Stimulated activated CD8-positive, alpha-beta memory T cell treated with anti-CD3 and anti-CD28 coated beads, Interleukin-12 subunit alpha, Interleukin-12 subunit beta, amount 100 ng/mL, for 1 hour (primary cell): ENCODE results near the gene ZNF287.

ENCODE experiments used
- DNase-seq: peaks from one replicate; pipeline ENCODE4 v3.0.0-alpha.2; 2020; ENCODE audit warnings: low read depth

The ZNF287 gene

DNA sequence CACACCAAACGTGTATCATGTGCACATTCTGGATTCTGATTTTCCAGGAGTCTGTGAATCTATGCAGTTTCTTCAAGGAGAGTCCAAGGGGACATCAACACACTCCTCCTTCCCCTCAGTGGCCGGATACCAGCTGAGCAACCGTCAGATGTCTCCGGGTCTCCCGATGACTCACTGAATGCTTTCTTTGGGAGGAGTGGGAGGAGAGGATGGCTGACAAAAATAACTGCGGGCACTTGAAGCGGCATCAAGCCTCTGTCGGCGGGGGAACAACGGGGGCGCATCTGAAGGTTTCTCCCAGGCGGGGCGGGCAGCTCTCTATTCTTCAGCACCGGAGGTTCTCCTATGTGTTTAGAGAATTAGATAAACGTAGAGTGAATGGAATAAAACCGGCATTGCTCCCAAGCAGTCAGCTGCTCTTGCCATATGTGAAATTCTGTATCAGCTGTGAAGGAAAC is 52.4 kb downstream of the ZNF287 start:
- no peak for DNase-seq

DNA sequence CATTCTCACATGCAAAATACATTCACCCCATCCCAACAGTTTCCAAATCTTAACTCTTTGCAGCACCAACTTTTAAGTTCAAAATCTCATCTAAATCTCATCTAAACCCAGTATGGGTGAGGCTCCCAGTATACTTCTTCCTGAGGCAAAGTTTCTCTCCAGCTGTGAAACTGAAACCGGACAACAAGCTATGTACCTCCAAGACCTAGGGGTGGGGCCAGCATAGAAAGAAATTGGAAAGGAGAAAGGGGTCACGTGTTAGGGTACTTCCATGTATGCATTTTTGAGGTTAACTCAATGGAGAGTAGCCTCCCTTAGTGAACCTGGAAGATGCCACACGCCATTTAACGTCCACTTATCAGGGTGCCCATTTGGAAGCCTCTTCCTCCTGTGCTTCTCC is 53.1 kb downstream of the ZNF287 start:
- no peak for DNase-seq

DNA sequence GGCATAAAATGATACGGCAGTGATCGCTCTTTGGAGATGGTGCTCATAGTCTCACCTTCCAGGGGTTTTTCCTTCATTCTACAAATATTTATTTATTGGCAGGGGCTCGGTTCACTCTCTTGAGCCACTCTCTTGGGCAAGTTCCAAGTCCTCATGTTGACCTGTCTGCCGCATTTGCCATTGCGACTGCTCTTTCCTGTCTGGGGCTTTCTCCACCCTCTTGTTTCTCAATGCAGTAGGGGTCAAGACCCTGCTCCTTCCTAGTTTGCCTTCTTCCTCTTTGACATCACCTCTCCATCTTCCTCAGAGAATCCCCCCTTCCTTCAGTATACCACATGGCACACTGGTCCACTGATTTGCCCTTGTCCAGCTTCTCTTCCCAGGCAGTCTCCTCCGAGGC is 55.1 kb downstream of the ZNF287 start:
- DNase-seq, result no peak

DNA sequence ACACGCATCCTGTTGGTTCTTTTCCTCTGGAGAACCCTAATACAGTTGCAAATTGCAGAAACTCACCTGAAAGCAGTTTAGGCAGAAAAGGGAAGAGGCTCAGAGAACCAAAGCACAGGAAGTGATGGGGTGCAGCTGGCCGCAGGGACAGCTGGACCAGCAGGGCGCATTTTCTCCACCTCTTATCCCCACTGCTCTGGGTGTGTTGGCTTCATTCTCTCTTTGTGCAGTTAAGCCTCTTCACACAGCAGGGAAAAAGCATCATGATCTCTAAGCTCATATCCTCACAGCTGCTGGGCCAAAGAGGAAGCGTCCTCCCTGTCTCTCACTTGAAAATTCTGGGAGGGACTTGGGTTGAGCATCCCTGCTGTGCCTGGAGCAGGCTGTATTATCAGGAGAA is 57.0 kb downstream of the ZNF287 start:
- DNase-seq, result no peak

DNA sequence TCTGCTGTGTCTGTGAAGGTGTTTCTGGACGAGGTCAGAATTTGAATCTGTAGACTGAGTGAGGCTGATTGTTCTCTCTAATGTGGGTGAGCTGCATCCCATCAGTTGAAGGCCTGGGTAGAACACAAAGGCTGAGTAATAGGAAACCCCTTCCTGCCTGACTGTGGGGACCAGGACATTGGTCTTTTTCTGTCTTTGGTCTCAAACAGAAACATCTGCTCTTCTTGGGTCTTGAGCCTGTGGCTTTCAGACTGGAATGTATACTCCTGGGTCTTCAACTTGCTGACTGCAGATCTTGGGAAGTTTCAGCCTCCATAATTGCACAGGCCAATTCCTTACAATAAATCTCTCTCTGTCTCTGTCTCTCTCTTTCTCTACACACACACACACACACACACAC is 57.4 kb downstream of the ZNF287 start:
- DNase-seq, result no peak

DNA sequence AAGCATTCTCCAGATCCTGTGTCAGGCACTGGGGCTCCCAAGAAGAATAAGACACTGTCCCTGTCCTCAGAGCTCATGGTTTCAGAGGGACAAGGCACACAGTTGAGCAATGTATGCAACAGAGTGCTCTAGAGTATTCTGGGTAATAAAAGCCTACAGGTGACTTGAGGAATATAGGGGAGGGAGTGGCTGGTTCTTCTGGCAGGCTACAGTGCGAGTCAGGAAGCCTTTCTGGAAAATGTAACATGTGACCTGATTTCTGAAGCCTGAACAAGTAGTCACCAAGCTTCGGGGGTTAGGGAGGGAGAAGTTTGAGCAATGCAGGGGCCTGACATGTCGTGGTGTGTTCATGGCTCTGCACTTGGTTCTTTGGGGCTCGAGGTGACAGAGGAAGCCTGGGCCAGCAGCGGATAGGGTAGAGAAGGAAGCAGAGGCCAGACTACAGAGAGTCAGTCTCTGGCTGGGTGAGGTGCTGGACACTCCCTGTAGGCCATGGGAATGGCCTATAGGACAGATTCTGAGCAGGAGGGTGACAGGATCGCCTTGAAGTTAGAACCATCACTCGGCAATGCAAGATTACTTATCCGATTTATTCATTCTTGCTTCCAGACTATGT is 61.0 kb downstream of the ZNF287 start:
- DNase-seq, result no peak

DNA sequence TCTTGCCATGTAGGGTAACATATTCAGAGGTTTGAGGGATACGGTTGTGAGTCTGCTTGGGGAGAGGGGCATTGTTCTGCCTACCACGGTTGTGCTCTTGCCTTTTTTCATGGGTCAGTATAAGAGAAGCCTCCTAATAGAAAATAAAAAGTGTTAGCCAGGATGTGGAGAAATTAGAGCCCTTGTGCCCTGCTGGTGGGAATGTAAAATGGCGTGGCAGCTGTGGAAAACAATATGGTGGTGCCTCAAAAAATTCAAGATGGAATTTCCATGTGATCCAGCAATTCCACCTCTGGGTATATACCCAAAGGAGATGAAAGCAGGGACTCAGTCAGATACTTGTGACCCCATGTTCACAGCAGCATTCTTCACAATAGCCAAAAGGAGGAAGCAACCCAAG is 62.8 kb downstream of the ZNF287 start:
- no peak for DNase-seq

DNA sequence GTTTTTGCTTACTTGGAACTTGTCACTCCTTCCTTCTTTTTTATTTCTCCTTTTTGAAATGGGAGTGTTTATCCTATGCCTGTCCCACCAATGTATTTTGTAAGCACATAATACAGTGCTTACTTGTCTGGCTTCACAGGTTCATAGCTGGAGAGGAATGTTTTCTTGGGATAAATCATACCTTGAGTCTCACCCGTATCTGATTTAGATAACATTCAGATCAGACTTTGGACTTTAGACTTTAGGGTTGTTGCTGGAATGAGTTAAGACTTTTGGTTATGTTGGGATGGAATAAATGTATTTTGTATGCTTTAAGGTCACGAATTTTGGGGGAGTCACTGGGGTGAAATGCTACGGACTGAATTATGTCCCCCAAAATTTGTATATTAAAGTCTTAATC is 64.0 kb downstream of the ZNF287 start:
- no peak for DNase-seq
